C4-2B (cell line): Measurements from ENCODE around the gene PDGFB.

Experiments used
- H3K27ac ChIP-seq: fragments of 450-650 bp; 2 replicates; pipeline ENCODE4 v1.5.1; 2017
- CTCF ChIP-seq: fragments of 450-650 bp; conservative IDR thresholded peaks from 2 replicates; pipeline ENCODE4 v1.5.1; 2017; ENCODE audit warnings: mild to moderate bottlenecking
- ZFX ChIP-seq: fragments of 450-650 bp; IDR thresholded peaks from 2 replicates; pipeline ENCODE4 v1.6.1; 2017

PDGFB gene

GRCh38 chr22:39246217-39246616 is 1.4 kb upstream of the PDGFB start:
- TF ChIP-seq CTCF (no peak), ZFX (no peak)
- H3K27ac ChIP-seq, result no peak overlapping the region

GRCh38 chr22:39245130-39246039 is 603 bp upstream of the PDGFB start:
- TF ChIP-seq CTCF (no peak), ZFX (no peak)
- no peak overlapping the region; the same call in 1 of the 2 replicates for H3K27ac ChIP-seq

- TF ChIP-seq CTCF, result no peak
- no peak for TF ChIP-seq ZFX
- peak overlapping the region; percentile 91 for H3K27ac ChIP-seq
Observed at GRCh38 chr22:39244136-39244495, 666 bp downstream of the PDGFB start.

GRCh38 chr22:39243439-39244135 is 1.2 kb downstream of the PDGFB start:
- peak overlapping the region; percentile 91 for H3K27ac ChIP-seq
- TF ChIP-seq CTCF (no peak), ZFX (no peak)

GRCh38 chr22:39242595-39243438 is 2.0 kb downstream of the PDGFB start:
- TF ChIP-seq ZFX (peak; percentile 63), CTCF (no peak)
- peak overlapping the region; percentile 91 for H3K27ac ChIP-seq

- TF ChIP-seq ZFX, result no peak
- no peak for TF ChIP-seq CTCF
- peak overlapping the region; percentile 91 for H3K27ac ChIP-seq
Observed at GRCh38 chr22:39241794-39242594, 2.8 kb downstream of the PDGFB start.
